ENCODE measurements around the gene PAPSS2. TPM values are rescaled to one million over a fixed set of nuclear protein-coding genes. Genes with fewer than 3 reads are reported as not detected.

Gene PAPSS2
- total RNA-seq, 1 experiment from 2014 or later: 22.1 TPM

- H3K36me3 Mint-ChIP-seq: peaks cover 4% of the 10 kb centered on the region; the same call in 1 of the 2 replicates
- DNase-seq (ENCODE audit: low spot score) (no peak), ATAC-seq (no peak)
- ChIA-PET POLR2A (interaction anchor here (0.6 kb wide), 1 partner anchor 188 kb away, joined by 7 read pairs; no protein-coding TSS in a partner anchor), CTCF (no interaction called here)
- no peak for TF ChIP-seq STAT6 (CRISPR knock-in tag; conservative IDR thresholded peaks at IDR 0.05; ENCODE audit: low read depth)
- TF ChIP-seq AR (CRISPR knock-in tag; IDR thresholded peaks at IDR 0.05): no peak
- TF ChIP-seq GTF2I (CRISPR knock-in tag; conservative IDR thresholded peaks at IDR 0.05): no peak
- TF ChIP-seq NFYB (CRISPR knock-in tag; conservative IDR thresholded peaks at IDR 0.05; ENCODE audit: low read depth): no peak
- no peak for TF ChIP-seq CBFB (CRISPR knock-in tag; IDR thresholded peaks at IDR 0.05; ENCODE audit: low read depth)
- no peak for TF ChIP-seq TEAD1 (CRISPR knock-in tag; IDR thresholded peaks at IDR 0.05)
- TF ChIP-seq, protein P1, sequence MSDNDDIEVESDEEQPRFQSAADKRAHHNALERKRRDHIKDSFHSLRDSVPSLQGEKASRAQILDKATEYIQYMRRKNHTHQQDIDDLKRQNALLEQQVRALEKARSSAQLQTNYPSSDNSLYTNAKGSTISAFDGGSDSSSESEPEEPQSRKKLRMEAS (CRISPR knock-in tag; IDR thresholded peaks at IDR 0.05): no peak
- no peak for TF ChIP-seq ATF6 (CRISPR knock-in tag; IDR thresholded peaks at IDR 0.05)
- no peak for TF ChIP-seq ZBTB43 (CRISPR knock-in tag; IDR thresholded peaks at IDR 0.05)
- no peak for TF ChIP-seq NR2C2 (CRISPR knock-in tag; IDR thresholded peaks at IDR 0.05)
- TF ChIP-seq ETV6 (CRISPR knock-in tag; IDR thresholded peaks at IDR 0.05): no peak
- TF ChIP-seq ZNF423 (CRISPR knock-in tag; IDR thresholded peaks at IDR 0.05): no peak
- TF ChIP-seq, protein P2, sequence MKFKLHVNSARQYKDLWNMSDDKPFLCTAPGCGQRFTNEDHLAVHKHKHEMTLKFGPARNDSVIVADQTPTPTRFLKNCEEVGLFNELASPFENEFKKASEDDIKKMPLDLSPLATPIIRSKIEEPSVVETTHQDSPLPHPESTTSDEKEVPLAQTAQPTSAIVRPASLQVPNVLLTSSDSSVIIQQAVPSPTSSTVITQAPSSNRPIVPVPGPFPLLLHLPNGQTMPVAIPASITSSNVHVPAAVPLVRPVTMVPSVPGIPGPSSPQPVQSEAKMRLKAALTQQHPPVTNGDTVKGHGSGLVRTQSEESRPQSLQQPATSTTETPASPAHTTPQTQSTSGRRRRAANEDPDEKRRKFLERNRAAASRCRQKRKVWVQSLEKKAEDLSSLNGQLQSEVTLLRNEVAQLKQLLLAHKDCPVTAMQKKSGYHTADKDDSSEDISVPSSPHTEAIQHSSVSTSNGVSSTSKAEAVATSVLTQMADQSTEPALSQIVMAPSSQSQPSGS (CRISPR knock-in tag; IDR thresholded peaks at IDR 0.05; ENCODE audit: borderline replicate concordance, low read depth): no peak
- TF ChIP-seq E2F1 (CRISPR knock-in tag; IDR thresholded peaks at IDR 0.05): no peak
- no peak for TF ChIP-seq SMAD4 (CRISPR knock-in tag; IDR thresholded peaks at IDR 0.05)
- TF ChIP-seq FOXP4 (CRISPR knock-in tag; IDR thresholded peaks at IDR 0.05): no peak
- no peak for TF ChIP-seq ATF1 (CRISPR knock-in tag; IDR thresholded peaks at IDR 0.05)
- TF ChIP-seq ZNF138 (CRISPR knock-in tag; conservative IDR thresholded peaks at IDR 0.05): no peak
- TF ChIP-seq KAT7 (CRISPR knock-in tag; IDR thresholded peaks at IDR 0.05; ENCODE audit: borderline replicate concordance): no peak
- no peak overlapping the region for H3K27ac Mint-ChIP-seq
- no peak overlapping the region for H3K4me3 Mint-ChIP-seq
- H3K4me1 Mint-ChIP-seq: 0 out of 2 replicates have a peak, but pooled peaks cover 5% of the 10 kb centered on the region
- H3K27me3 Mint-ChIP-seq (ENCODE audit: low read depth): no peaks in the 10 kb centered on the region
- no peaks in the 10 kb centered on the region for H3K9me3 Mint-ChIP-seq
Measured at GRCh38 chr10:87721781-87722180, 62.1 kb downstream of the PAPSS2 start.

All from WTC11 (cell line).